Liver (tissue), 3 donors: ENCODE data around the gene ANTXR1.

ENCODE experiments used
- TAF1 ChIP-seq: conservative IDR thresholded peaks from 2 replicates; pipeline ENCODE4 v1.6.1; 2016; ENCODE audit warnings: antibody characterized with exemption, mild to moderate bottlenecking
- TF ChIP-seq, protein P1 (sequence below): fragments of 150-350 bp; IDR thresholded peaks from 2 replicates; pipeline ENCODE4 v1.5.1; 2017; ENCODE audit warnings: improper control_type of control experiment, low read depth, low read length; ENCODE audit not compliant: missing input control
- TF ChIP-seq, protein P2 (sequence below): IDR thresholded peaks from 2 replicates; pipeline ENCODE4 v1.6.1; 2016; ENCODE audit warnings: antibody characterized with exemption
- TF ChIP-seq, protein P3 (sequence below): IDR thresholded peaks from 2 replicates; pipeline ENCODE4 v1.6.1; 2016; ENCODE audit warnings: antibody characterized with exemption
- donor health status: healthy.
- donor health status: healthy.

DNA sequence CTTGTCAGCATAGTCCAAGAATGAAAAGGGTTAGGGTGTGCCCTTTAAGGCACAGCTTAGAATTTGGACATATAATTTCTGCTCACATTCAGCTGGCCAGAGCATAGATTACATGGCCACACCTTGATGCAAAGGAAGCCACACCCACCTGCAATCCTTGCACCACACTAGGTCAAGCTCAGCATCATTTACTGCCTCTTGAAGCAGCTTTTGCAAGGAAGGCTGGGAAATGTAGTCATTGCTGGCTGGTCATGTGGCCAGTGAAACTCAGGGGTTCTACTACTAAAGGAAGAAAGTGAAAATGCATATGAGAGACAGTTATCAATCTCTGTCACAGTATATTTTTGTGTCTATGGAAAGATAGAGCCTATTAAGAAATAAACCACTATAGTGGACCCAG lies 214.7 kb downstream of the ANTXR1 start:
- TF ChIP-seq, protein P1, sequence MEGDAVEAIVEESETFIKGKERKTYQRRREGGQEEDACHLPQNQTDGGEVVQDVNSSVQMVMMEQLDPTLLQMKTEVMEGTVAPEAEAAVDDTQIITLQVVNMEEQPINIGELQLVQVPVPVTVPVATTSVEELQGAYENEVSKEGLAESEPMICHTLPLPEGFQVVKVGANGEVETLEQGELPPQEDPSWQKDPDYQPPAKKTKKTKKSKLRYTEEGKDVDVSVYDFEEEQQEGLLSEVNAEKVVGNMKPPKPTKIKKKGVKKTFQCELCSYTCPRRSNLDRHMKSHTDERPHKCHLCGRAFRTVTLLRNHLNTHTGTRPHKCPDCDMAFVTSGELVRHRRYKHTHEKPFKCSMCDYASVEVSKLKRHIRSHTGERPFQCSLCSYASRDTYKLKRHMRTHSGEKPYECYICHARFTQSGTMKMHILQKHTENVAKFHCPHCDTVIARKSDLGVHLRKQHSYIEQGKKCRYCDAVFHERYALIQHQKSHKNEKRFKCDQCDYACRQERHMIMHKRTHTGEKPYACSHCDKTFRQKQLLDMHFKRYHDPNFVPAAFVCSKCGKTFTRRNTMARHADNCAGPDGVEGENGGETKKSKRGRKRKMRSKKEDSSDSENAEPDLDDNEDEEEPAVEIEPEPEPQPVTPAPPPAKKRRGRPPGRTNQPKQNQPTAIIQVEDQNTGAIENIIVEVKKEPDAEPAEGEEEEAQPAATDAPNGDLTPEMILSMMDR: no peak
- no peak for TF ChIP-seq TAF1
- TF ChIP-seq, protein P2, sequence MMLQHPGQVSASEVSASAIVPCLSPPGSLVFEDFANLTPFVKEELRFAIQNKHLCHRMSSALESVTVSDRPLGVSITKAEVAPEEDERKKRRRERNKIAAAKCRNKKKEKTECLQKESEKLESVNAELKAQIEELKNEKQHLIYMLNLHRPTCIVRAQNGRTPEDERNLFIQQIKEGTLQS: no peak
- TF ChIP-seq, protein P3, sequence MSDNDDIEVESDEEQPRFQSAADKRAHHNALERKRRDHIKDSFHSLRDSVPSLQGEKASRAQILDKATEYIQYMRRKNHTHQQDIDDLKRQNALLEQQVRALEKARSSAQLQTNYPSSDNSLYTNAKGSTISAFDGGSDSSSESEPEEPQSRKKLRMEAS: no peak
